ENCODE data around the gene ROM1. TPM values are rescaled to one million over a fixed set of nuclear protein-coding genes. Genes with fewer than 3 reads are reported as not detected.

ROM1 gene
- total RNA-seq, 4 donors from 2014 or later, result 5.3 to 5.6 TPM; not detected in 2

DNA sequence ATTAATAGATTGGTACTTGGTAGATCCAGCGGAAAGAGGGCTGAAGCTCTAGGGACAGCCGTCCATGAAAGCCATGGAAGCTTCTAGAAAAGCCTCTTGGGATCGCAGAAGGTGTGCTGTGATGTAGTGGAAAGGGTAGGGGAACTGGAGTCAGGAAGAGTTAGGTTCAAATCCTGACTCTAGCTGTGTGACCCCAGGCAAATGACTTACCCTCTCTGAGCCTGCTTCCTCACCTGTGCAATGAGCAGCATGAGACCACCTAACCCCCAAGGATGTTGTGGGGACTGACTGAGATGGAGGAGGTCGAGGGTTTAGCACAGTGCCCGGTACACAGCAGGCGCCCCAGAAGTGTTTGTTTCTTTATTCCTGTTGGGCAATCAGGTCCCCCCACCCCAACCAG, 2.7 kb upstream of the ROM1 start:
- Histone ChIP-seq H3K27me3 (no peaks in the 10 kb centered on the region), H3K27ac (no peak overlapping the region), H3K4me3 (no peak overlapping the region), H3K36me3 (no peaks in the 10 kb centered on the region), H3K4me1 (peaks cover 16 to 24% (median 20%) of the 10 kb centered on the region in 4 donors), H3K9me3 (no peaks in the 10 kb centered on the region)
- in situ Hi-C loops (cut with MboI; ENCODE audit: low pct_ligation_motif_present in 1 of 4, low pct_unique_long_range_greater_than_20kb in 1 of 4, low sequenced_read_pairs in 3 of 4) (no loop called here), intact Hi-C loops (cut with DNase I; ENCODE audit: low total_unique reads) (no loop called here)
- TF ChIP-seq POLR2AphosphoS5 (IDR thresholded peaks at IDR 0.05), result no peak
- no peak for DNase-seq
- 75 to 94% methylated on average over 3 to 6 of the region's 6 CpGs for WGBS, 2 donors (ENCODE audit: low coverage in 1 of 2)

DNA sequence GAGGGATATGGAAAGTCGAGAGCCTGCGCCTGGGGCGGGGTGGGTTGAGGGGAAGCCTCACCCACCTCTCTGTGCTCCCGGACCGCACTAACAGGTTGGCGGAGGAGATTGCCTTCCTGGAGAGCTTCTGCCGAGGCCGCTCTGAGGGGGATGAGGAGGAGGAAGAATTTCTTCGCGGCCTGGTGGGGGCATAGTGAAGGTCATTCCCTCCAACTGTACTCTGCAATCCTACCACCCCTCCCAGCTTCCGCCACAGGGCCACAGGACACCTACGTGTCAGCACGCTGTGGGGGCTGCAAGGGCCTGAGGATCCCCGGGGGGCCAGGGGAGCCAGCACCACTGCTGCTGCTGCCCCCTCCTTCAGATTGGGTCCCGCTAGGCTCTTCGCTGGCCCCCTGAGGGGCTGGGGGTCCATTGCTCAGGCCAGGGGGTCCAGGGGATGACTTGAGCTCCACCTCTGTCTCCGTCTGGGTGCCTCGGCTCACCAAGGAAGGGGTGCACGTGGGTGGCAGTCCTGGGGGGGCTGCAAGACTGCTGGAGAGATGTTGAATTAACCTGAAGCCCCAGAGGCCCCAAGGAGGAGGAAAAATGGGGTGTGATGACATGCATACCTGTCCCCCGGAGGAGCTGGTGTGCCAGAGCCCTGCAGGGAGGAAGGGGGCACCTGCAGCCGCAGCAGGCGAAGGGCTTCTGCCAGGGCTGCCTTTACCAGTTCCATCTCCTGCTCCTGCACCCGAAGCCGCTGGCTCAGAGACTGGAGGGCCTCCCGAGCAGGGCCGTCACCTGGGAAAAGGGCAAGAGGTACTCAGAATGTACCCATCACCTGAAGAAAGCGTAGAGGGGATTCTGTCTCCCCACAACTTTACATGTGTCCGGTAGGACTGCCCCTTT, 2.0 kb upstream of the ROM1 start:
- no peaks in the 10 kb centered on the region for H3K9me3 ChIP-seq
- peak overlapping the region; percentile 67 to 86 (median 82) for H3K4me3 ChIP-seq
- intact Hi-C loops (cut with DNase I; ENCODE audit: low total_unique reads) (no loop called here), in situ Hi-C loops (cut with MboI; ENCODE audit: low pct_ligation_motif_present in 1 of 4, low pct_unique_long_range_greater_than_20kb in 1 of 4, low sequenced_read_pairs in 3 of 4) (no loop called here)
- H3K4me1 ChIP-seq, result peaks cover 16 to 24% (median 20%) of the 10 kb centered on the region in 4 donors
- peak overlapping the region; percentile 93 to 97 (median 95) for H3K27ac ChIP-seq
- 68 to 80% methylated on average over 1 to 28 of the region's 28 CpGs for WGBS, 2 donors (ENCODE audit: low coverage in 1 of 2)
- DNase-seq, result no peak
- TF ChIP-seq POLR2AphosphoS5 (IDR thresholded peaks at IDR 0.05) (no peak), CTCF (IDR thresholded peaks at IDR 0.05) (no peak), POLR2A (IDR thresholded peaks at IDR 0.05) (no peak), EP300 (IDR thresholded peaks at IDR 0.05; ENCODE audit: low read depth) (no peak)
- H3K36me3 ChIP-seq, result no peaks in the 10 kb centered on the region
- no peaks in the 10 kb centered on the region for H3K27me3 ChIP-seq

GRCh38 chr11:62611705-62612365, 1.2 kb upstream of the ROM1 start:
- in situ Hi-C loops (cut with MboI; ENCODE audit: low pct_ligation_motif_present in 1 of 4, low pct_unique_long_range_greater_than_20kb in 1 of 4, low sequenced_read_pairs in 3 of 4) (no loop called here), intact Hi-C loops (cut with DNase I; ENCODE audit: low total_unique reads) (no loop called here)
- peak; percentile 56 for DNase-seq
- Histone ChIP-seq H3K4me3 (peak overlapping the region; percentile 67 to 86 (median 82)), H3K27me3 (no peaks in the 10 kb centered on the region), H3K4me1 (peaks cover 16 to 24% (median 19%) of the 10 kb centered on the region in 4 donors), H3K36me3 (no peaks in the 10 kb centered on the region), H3K27ac (peak overlapping the region; percentile 93 to 97 (median 95)), H3K9me3 (no peaks in the 10 kb centered on the region)
- TF ChIP-seq EP300 (IDR thresholded peaks at IDR 0.05; ENCODE audit: low read depth) (no peak), POLR2A (IDR thresholded peaks at IDR 0.05) (peak; percentile 5), CTCF (IDR thresholded peaks at IDR 0.05) (peak in 1 of 5 experiments; percentile 25)
- WGBS, 2 donors (ENCODE audit: low coverage in 1 of 2), result 0% methylated on average over 8 to 34 of the region's 34 CpGs

DNA sequence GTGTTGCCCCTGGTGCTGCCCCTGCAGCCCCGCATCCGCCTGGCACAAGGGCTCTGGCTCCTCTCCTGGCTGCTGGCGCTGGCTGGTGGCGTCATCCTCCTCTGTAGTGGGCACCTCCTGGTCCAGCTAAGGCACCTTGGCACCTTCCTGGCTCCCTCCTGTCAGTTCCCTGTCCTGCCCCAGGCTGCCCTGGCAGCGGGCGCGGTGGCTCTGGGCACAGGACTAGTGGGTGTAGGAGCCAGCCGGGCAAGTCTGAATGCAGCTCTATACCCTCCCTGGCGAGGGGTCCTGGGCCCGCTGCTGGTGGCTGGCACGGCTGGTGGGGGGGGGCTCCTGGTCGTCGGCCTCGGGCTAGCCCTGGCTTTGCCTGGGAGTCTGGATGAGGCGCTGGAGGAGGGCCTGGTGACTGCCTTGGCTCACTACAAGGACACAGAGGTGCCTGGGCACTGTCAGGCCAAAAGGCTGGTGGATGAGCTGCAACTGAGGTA, 278 bp downstream of the ROM1 start:
- no peak for TF ChIP-seq CTCF (IDR thresholded peaks at IDR 0.05)
- TF ChIP-seq POLR2AphosphoS5 (IDR thresholded peaks at IDR 0.05), result no peak
- no peak for TF ChIP-seq POLR2A (IDR thresholded peaks at IDR 0.05)
- TF ChIP-seq EP300 (IDR thresholded peaks at IDR 0.05; ENCODE audit: low read depth), result no peak
- WGBS, 2 donors (ENCODE audit: low coverage in 1 of 2), result 38% methylated on average over 9 of the region's 15 CpGs; no CpG with 5 or more reads in 1 of the 2 donors
- Histone ChIP-seq H3K27ac (peak overlapping the region; percentile 93 to 97 (median 95)), H3K27me3 (no peaks in the 10 kb centered on the region), H3K9me3 (no peaks in the 10 kb centered on the region), H3K4me1 (peaks cover 16 to 24% (median 18%) of the 10 kb centered on the region in 4 donors), H3K36me3 (no peaks in the 10 kb centered on the region), H3K4me3 (peak overlapping the region in 3 of 4 donors; percentile 67 to 86 (median 84))
- in situ Hi-C loops (cut with MboI; ENCODE audit: low pct_ligation_motif_present in 1 of 4, low pct_unique_long_range_greater_than_20kb in 1 of 4, low sequenced_read_pairs in 3 of 4) (no loop called here), intact Hi-C loops (cut with DNase I; ENCODE audit: low total_unique reads) (no loop called here)
- DNase-seq, result no peak
